ENCODE measurements around the gene UBA6.

DNA sequence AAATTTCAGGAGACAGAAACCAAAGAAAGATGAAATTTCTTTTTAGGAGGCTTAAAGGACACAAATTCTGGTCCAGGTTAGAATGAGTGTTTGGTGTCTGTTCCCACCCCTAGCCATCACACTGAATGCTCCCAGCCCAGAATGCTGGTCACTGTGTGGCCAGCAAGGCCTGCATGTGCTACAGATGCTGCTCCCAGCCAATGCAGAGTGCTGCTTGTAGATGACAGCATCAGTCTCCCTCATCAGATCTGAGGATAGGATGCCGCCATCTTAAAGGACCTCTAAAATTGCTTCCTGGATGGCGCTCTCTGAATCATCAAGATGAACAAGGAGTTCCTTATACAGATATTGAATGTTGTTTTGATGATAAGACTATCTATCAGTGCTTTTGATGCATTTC, 17.9 kb upstream of the UBA6 start:
- TF ChIP-seq CTCF (IDR thresholded peaks at IDR 0.05) (no peak), EZH2 (IDR thresholded peaks at IDR 0.05; ENCODE audit: borderline replicate concordance, insufficient read depth, low read depth, low read length, poor library complexity, severe bottlenecking) (no peak)
